Thymus (tissue), 11 donors: ENCODE data around the gene BRD7. TPM values are rescaled to one million over a fixed set of nuclear protein-coding genes. Genes with fewer than 3 reads are reported as not detected.

Experiments used
- DNase-seq, 9 donors: peaks; one replicate each; pipeline ENCODE4 v3.0.0-alpha.2; 2013; ENCODE audit warnings: low spot score in 9 of 9, low read depth in 6 of 9, missing footprints in 1 of 9
- H3K27ac ChIP-seq, 2 donors: one replicate each; pipeline ENCODE4 v1.5.1; 2013; ENCODE audit warnings: control low read depth in 1 of 2, low read depth in 1 of 2, low read length in 1 of 2, mild to moderate bottlenecking in 1 of 2, moderate library complexity in 1 of 2
- H3K27me3 ChIP-seq, 2 donors: one replicate each; pipeline ENCODE4 v1.5.1; 2013; ENCODE audit warnings: low read length in 1 of 2; ENCODE audit not compliant: control insufficient read depth in 2 of 2, insufficient read depth in 1 of 2
- H3K36me3 ChIP-seq, 2 donors: one replicate each; pipeline ENCODE4 v1.5.1; 2013; ENCODE audit warnings: low read length in 1 of 2, mild to moderate bottlenecking in 1 of 2, moderate library complexity in 1 of 2; ENCODE audit not compliant: control insufficient read depth in 2 of 2, insufficient read depth in 2 of 2
- H3K4me1 ChIP-seq, 2 donors: one replicate each; pipeline ENCODE4 v1.5.1; 2013; ENCODE audit warnings: low read length in 2 of 2; ENCODE audit not compliant: control insufficient read depth in 2 of 2, insufficient read depth in 2 of 2
- H3K4me3 ChIP-seq, 2 donors: one replicate each; pipeline ENCODE4 v1.5.1; 2013; ENCODE audit warnings: low read length in 2 of 2, control low read depth in 1 of 2, mild to moderate bottlenecking in 1 of 2
- H3K9me3 ChIP-seq, 2 donors: one replicate each; pipeline ENCODE4 v1.5.1; 2013; ENCODE audit warnings: low read length in 1 of 2, mild to moderate bottlenecking in 1 of 2; ENCODE audit not compliant: control insufficient read depth in 2 of 2, insufficient read depth in 1 of 2
- WGBS: extraction: QIAGEN DNeasy Blood & Tissue Kit; methylation state at CpG from one replicate; pipeline ENCODE4 v1.1.7; 2013; 5-methylcytosine and 5-hydroxymethylcytosine counted together
- polyA plus RNA-seq: library from polyadenylated mRNA; stranded (reverse); fragments of 200-250 nt; gene quantifications from one replicate; pipeline ENCODE4 v1.2.3, GENCODE V29; 2013
- total RNA-seq: library from RNA; stranded (reverse); fragments of 120-200 nt; gene quantifications from one replicate; pipeline ENCODE4 v1.2.4, GENCODE V29; 2013
- donor health status: healthy.

The BRD7 gene
- total and polyA plus RNA-seq, 2 donors = 58.8 to 88.3 TPM

DNA sequence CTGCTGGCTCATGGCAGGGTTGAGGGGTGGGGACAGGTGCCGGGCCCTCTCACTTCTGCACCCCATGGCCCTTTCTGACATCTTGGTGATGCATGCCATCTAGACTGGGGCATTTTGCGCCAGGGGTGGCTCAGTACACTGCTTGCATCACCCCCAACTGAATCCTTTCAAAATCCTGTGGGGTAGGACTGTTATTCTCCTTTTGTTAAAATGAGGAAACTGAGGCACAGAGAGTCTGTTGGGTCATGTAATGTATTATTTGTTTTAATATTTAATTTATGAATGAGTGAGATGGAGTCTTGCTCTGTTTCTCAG lies 92.5 kb downstream of the BRD7 start:
- H3K4me1 ChIP-seq = peaks cover 16 to 49% of the 10 kb centered on the region in 2 donors
- DNase-seq = no peak

DNA sequence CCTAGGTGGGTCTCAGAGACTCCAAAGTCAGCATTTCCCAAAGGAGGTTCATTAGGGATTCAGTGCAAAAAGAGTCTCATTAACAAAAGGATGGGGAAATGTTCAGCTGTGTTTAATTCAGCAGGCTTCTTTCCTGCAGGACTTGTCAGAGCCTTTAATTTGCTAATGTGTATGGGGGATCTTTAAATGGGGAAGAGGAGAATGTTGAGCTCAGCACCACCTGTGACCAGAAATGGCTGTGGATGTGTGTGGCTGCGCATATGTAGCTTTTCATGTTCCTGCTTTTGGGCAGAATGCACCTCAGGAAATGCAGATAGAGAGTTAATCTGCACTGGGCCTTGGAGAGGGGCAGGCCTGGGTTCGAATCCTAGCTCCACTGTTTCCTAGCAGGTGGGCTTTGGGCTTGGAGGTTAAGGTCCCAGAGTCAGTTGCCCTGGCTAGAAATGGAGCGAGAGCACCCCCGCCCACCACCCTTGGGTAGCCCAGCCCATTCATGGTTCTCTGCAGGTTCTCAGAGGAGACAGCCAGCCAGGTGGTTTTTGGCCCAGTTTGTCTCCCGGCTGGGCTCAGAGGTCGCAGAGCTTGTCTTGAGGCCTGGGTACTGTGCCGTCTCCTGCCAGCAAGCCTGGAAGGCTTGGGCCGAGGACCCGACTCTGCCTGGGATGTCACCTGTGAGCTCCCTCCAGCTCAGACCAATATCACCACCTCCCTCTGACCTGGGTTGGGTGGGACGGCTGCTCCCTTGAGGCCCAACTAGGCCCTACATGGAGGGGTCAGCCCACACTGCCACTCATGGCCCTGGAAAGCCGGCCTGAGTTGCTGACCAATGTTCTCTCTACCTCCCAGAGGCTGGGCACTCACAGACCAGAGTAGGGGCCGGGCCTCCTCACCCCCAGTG lies 93.1 kb downstream of the BRD7 start:
- H3K27me3 ChIP-seq = no peaks in the 10 kb centered on the region
- H3K27ac ChIP-seq = peak overlapping the region; percentile 46 to 85
- no peak overlapping the region for H3K4me3 ChIP-seq
- H3K9me3 ChIP-seq = no peaks in the 10 kb centered on the region
- no peak for DNase-seq
- H3K36me3 ChIP-seq = peaks cover 3 to 9% of the 10 kb centered on the region in 2 donors
- H3K4me1 ChIP-seq = peaks cover 16 to 43% of the 10 kb centered on the region in 2 donors
- 84% methylated on average over 12 of the region's 12 CpGs for WGBS

More for the DNA sequence above, 92.5 kb downstream of the BRD7 start:
- Histone ChIP-seq H3K27ac (peak overlapping the region in 1 of 2 donors; percentile 9), H3K27me3 (no peaks in the 10 kb centered on the region), H3K36me3 (peaks cover 0 to 3% of the 10 kb centered on the region in 2 donors), H3K4me3 (no peak overlapping the region), H3K9me3 (no peaks in the 10 kb centered on the region)
- WGBS = 95% methylated on average over 2 of the region's 2 CpGs

- H3K9me3 ChIP-seq = no peaks in the 10 kb centered on the region
- peaks cover 6 to 10% of the 10 kb centered on the region in 2 donors for H3K36me3 ChIP-seq
- H3K4me1 ChIP-seq = peaks cover 16 to 43% of the 10 kb centered on the region in 2 donors
- WGBS = 88% methylated on average over 3 of the region's 3 CpGs
- DNase-seq = no peak
- H3K27me3 ChIP-seq = no peaks in the 10 kb centered on the region
- H3K4me3 ChIP-seq = peak overlapping the region in 1 of 2 donors; percentile 54
- peak overlapping the region; percentile 46 to 85 for H3K27ac ChIP-seq
These were observed 93.7 kb downstream of the BRD7 start for GRCh38 chr16:50275098-50275415.

- Histone ChIP-seq H3K36me3 (peaks cover 6 to 10% of the 10 kb centered on the region in 2 donors), H3K27me3 (no peaks in the 10 kb centered on the region), H3K4me1 (peaks cover 16 to 46% of the 10 kb centered on the region in 2 donors), H3K9me3 (no peaks in the 10 kb centered on the region), H3K27ac (peak overlapping the region; percentile 85 to 93), H3K4me3 (peak overlapping the region; percentile 54 to 56)
- peak in 4 of 9 donors; percentile 65 to 85 (median 68) for DNase-seq
- WGBS = 19% methylated on average over 18 of the region's 18 CpGs
These were observed 94.3 kb downstream of the BRD7 start for GRCh38 chr16:50274326-50275097.

- peaks cover 16 to 49% of the 10 kb centered on the region in 2 donors for H3K4me1 ChIP-seq
- H3K27ac ChIP-seq = peak overlapping the region; percentile 85 to 93
- WGBS = 7% methylated on average over 13 of the region's 13 CpGs
- H3K9me3 ChIP-seq = no peaks in the 10 kb centered on the region
- H3K4me3 ChIP-seq = peak overlapping the region; percentile 54 to 56
- H3K36me3 ChIP-seq = peaks cover 6 to 10% of the 10 kb centered on the region in 2 donors
- no peaks in the 10 kb centered on the region for H3K27me3 ChIP-seq
- DNase-seq = peak in 2 of 9 donors; percentile 38 to 64
These were observed 94.9 kb downstream of the BRD7 start for GRCh38 chr16:50273888-50274325.

DNA sequence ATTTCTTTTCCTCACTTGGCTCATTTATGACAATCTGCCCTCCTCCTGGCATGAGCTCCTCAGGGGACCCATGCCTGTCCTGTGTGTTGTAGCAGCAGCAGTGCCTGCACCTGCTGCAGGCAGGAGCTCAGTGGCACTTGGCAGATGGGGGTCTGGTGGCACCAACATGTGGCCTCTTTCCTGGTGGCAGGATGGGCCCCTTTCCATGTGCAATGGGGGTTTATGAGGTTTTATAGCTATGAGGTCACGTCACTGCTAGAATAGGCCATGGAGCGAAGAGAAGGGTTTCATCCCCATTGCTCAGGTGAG lies 95.5 kb downstream of the BRD7 start:
- no peak for DNase-seq
- H3K9me3 ChIP-seq = no peaks in the 10 kb centered on the region
- no peaks in the 10 kb centered on the region for H3K27me3 ChIP-seq
- peaks cover 19 to 51% of the 10 kb centered on the region in 2 donors for H3K4me1 ChIP-seq
- H3K36me3 ChIP-seq = peaks cover 6 to 10% of the 10 kb centered on the region in 2 donors
- WGBS = 82% methylated on average over 2 of the region's 2 CpGs
- no peak overlapping the region for H3K4me3 ChIP-seq
- peak overlapping the region; percentile 10 to 85 for H3K27ac ChIP-seq

DNA sequence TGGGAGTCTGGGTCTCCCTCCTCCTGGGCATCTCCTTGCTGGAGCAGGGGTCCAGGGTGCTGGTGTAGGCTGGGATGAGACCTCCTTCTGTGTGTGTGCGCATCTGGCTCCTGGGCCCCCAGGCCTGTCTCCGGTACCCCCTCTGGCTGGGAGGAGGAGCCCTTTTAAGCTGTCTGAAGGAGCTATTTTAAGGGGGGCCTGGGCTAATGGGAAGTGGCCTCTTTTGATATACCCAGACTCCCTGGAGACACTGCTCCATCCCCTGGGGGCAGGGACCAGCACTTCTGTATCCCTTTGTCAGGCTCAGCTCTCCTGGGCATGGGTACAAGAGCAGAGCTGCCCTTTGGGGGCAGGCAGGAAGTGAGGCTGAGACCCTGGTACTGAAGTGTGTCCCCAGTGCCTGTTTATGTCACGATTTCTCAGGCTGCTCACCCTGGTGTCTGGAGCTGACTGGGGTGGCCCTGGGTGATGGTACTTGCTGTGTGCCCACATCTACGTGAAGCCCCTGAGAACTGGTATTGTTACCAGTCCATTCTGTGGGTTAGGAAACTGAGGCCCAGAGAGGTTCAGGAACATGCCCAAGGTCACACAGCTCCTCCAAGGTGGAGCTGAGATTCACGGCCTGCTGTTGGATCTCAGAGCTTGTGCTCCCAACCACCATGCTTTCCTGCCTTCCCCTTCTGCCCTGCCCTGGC lies 96.0 kb downstream of the BRD7 start:
- WGBS = 95% methylated on average over 5 of the region's 5 CpGs
- Histone ChIP-seq H3K4me1 (peaks cover 23 to 53% of the 10 kb centered on the region in 2 donors), H3K4me3 (no peak overlapping the region), H3K27me3 (no peaks in the 10 kb centered on the region), H3K27ac (peak overlapping the region in 1 of 2 donors; percentile 21), H3K9me3 (no peaks in the 10 kb centered on the region), H3K36me3 (peaks cover 6 to 10% of the 10 kb centered on the region in 2 donors)
- DNase-seq = no peak

DNA sequence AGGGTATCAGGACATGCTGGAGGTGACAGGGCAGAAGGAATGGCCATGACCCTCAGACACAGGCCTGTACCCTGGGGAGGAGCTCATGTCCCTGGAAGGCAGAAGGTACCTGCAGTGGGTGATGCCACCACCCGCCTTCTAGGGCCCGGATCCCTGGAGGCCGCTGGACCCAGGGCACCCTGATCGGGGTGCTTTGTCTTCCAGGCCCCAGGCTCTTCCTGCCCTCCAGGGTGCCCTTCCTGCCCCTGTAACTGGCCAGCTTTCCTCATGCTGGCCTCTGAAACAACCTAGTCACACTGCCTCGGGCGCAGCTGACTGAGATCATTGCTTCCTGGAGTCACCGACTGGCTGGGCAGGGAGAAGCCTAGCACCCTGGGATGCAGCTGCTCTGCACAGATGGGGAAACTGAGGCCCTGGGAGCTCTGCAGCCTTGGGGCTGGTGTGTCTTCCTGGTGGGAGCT lies 96.6 kb downstream of the BRD7 start:
- H3K4me3 ChIP-seq = no peak overlapping the region
- peaks cover 0 to 3% of the 10 kb centered on the region in 2 donors for H3K9me3 ChIP-seq
- H3K36me3 ChIP-seq = peaks cover 6 to 10% of the 10 kb centered on the region in 2 donors
- no peak for DNase-seq
- H3K4me1 ChIP-seq = peaks cover 25 to 59% of the 10 kb centered on the region in 2 donors
- H3K27ac ChIP-seq = no peak overlapping the region
- H3K27me3 ChIP-seq = no peaks in the 10 kb centered on the region
- 83% methylated on average over 7 of the region's 7 CpGs for WGBS
